Measurements from ENCODE around the gene GRM8.
A peak's percentile ranks its signal among the peaks of the same experiment; 100 is the strongest.

GRM8 gene

GRCh38 chr7:127151379-127151778 is 101.4 kb downstream of the GRM8 start:
- no peaks in the 10 kb centered on the region for H4K20me1 ChIP-seq (ENCODE audit: insufficient read depth, low read length)
- H3K27ac ChIP-seq (ENCODE audit: low read depth, low read length, poor library complexity, severe bottlenecking) = no peak overlapping the region
- no peak overlapping the region for H3K4me2 ChIP-seq (ENCODE audit: low read length)
- H3K4me3 ChIP-seq (ENCODE audit: low read depth, low read length, poor library complexity, severe bottlenecking) = no peak overlapping the region
- H3K4me1 ChIP-seq (ENCODE audit: insufficient read depth, low read length, severe bottlenecking) = no peaks in the 10 kb centered on the region
- H3K36me3 ChIP-seq (ENCODE audit: insufficient read depth, low read length) = no peaks in the 10 kb centered on the region
- H3K9me2 ChIP-seq (ENCODE audit: low read depth, low read length) = no peaks in the 10 kb centered on the region
- H3F3A ChIP-seq (ENCODE audit: insufficient read depth, low read length) = no peaks in the 10 kb centered on the region
- no peak for TF ChIP-seq CTCF (IDR thresholded peaks at IDR 0.05; ENCODE audit: low read length)
- TF ChIP-seq EZH2 (IDR thresholded peaks at IDR 0.05; ENCODE audit: borderline replicate concordance, low read length) = no peak
- no peak overlapping the region for H2AFZ ChIP-seq (ENCODE audit: low read length)
- H3K9ac ChIP-seq (ENCODE audit: low read length) = no peak overlapping the region
- no peaks in the 10 kb centered on the region for H3K79me2 ChIP-seq (ENCODE audit: insufficient read depth, low read length)
- no peaks in the 10 kb centered on the region for H3K27me3 ChIP-seq (ENCODE audit: insufficient read depth, low read length)
- H3K9me3 ChIP-seq (ENCODE audit: low read length) = no peaks in the 10 kb centered on the region

- H4K20me1 ChIP-seq (ENCODE audit: insufficient read depth, low read length) = no peaks in the 10 kb centered on the region
- no peaks in the 10 kb centered on the region for H3K27me3 ChIP-seq (ENCODE audit: insufficient read depth, low read length)
- peak; percentile 41; the same call in 1 of the 2 replicates for TF ChIP-seq CTCF (IDR thresholded peaks at IDR 0.05; ENCODE audit: low read length)
- no peak for TF ChIP-seq EZH2 (IDR thresholded peaks at IDR 0.05; ENCODE audit: borderline replicate concordance, low read length)
- no peak overlapping the region for H3K9ac ChIP-seq (ENCODE audit: low read length)
- H2AFZ ChIP-seq (ENCODE audit: low read length) = no peak overlapping the region
- H3K9me3 ChIP-seq (ENCODE audit: low read length) = no peaks in the 10 kb centered on the region
- no peaks in the 10 kb centered on the region for H3K79me2 ChIP-seq (ENCODE audit: insufficient read depth, low read length)
- H3K4me3 ChIP-seq (ENCODE audit: low read depth, low read length, poor library complexity, severe bottlenecking) = no peak overlapping the region
- H3K36me3 ChIP-seq (ENCODE audit: insufficient read depth, low read length) = no peaks in the 10 kb centered on the region
- H3F3A ChIP-seq (ENCODE audit: insufficient read depth, low read length) = no peaks in the 10 kb centered on the region
- H3K4me2 ChIP-seq (ENCODE audit: low read length) = no peak overlapping the region
- H3K4me1 ChIP-seq (ENCODE audit: insufficient read depth, low read length, severe bottlenecking) = no peaks in the 10 kb centered on the region
- H3K9me2 ChIP-seq (ENCODE audit: low read depth, low read length) = no peaks in the 10 kb centered on the region
- no peak overlapping the region for H3K27ac ChIP-seq (ENCODE audit: low read depth, low read length, poor library complexity, severe bottlenecking)
These were observed 102.2 kb downstream of the GRM8 start for GRCh38 chr7:127150543-127150942.

- Histone ChIP-seq H4K20me1 (ENCODE audit: insufficient read depth, low read length) (no peaks in the 10 kb centered on the region), H3K79me2 (ENCODE audit: insufficient read depth, low read length) (no peaks in the 10 kb centered on the region), H3K4me3 (ENCODE audit: low read depth, low read length, poor library complexity, severe bottlenecking) (no peak overlapping the region), H3F3A (ENCODE audit: insufficient read depth, low read length) (no peaks in the 10 kb centered on the region), H3K9me2 (ENCODE audit: low read depth, low read length) (no peaks in the 10 kb centered on the region), H3K9ac (ENCODE audit: low read length) (no peak overlapping the region), H2AFZ (ENCODE audit: low read length) (no peak overlapping the region), H3K9me3 (ENCODE audit: low read length) (no peaks in the 10 kb centered on the region), H3K27ac (ENCODE audit: low read depth, low read length, poor library complexity, severe bottlenecking) (no peak overlapping the region), H3K4me2 (ENCODE audit: low read length) (no peak overlapping the region), H3K27me3 (ENCODE audit: insufficient read depth, low read length) (no peaks in the 10 kb centered on the region), H3K4me1 (ENCODE audit: insufficient read depth, low read length, severe bottlenecking) (no peaks in the 10 kb centered on the region), H3K36me3 (ENCODE audit: insufficient read depth, low read length) (no peaks in the 10 kb centered on the region)
- TF ChIP-seq CTCF (IDR thresholded peaks at IDR 0.05; ENCODE audit: low read length) (no peak), EZH2 (IDR thresholded peaks at IDR 0.05; ENCODE audit: borderline replicate concordance, low read length) (no peak)
These were observed 105.8 kb downstream of the GRM8 start for GRCh38 chr7:127146746-127147536.
